ENCODE measurements around the gene TMEM91. TPM values are rescaled to one million over a fixed set of nuclear protein-coding genes. Genes with fewer than 3 reads are reported as not detected.
A peak's percentile ranks its signal among the peaks of the same experiment; 100 is the strongest.

TMEM91 gene
- total RNA-seq, 2 donors from 2014 or later = 5.0 to 8.5 TPM

- DNase-seq (ENCODE audit: low spot score) = no peak
- Histone ChIP-seq H3K4me3 (no peak overlapping the region), H3K27me3 (no peaks in the 10 kb centered on the region), H3K36me3 (no peaks in the 10 kb centered on the region), H3K4me1 (peaks cover 0 to 14% of the 10 kb centered on the region in 2 donors), H3K27ac (no peak overlapping the region), H3K9me3 (no peaks in the 10 kb centered on the region)
- TF ChIP-seq CTCF (IDR thresholded peaks at IDR 0.05) = no peak
These were observed 14.0 kb upstream of the TMEM91 start for GRCh38 chr19:41362143-41362847.

GRCh38 chr19:41363371-41363752 is 13.0 kb upstream of the TMEM91 start:
- no peak for TF ChIP-seq CTCF (IDR thresholded peaks at IDR 0.05)
- DNase-seq (ENCODE audit: low spot score) = no peak
- Histone ChIP-seq H3K4me3 (peak overlapping the region; percentile 77 to 89), H3K36me3 (no peaks in the 10 kb centered on the region), H3K4me1 (peaks cover 0 to 20% of the 10 kb centered on the region in 2 donors), H3K27ac (peak overlapping the region; percentile 99), H3K9me3 (no peaks in the 10 kb centered on the region), H3K27me3 (no peaks in the 10 kb centered on the region)

- peak; percentile 98 for DNase-seq (ENCODE audit: low spot score)
- no peaks in the 10 kb centered on the region for H3K9me3 ChIP-seq
- H3K4me3 ChIP-seq = peak within 1 kb of the TSS; percentile 77 to 89
- H3K27ac ChIP-seq = peak within 1 kb of the TSS; percentile 99
- no peak for TF ChIP-seq CTCF (IDR thresholded peaks at IDR 0.05)
- no peaks in the 10 kb centered on the region for H3K27me3 ChIP-seq
- H3K36me3 ChIP-seq = no peaks in the 10 kb centered on the region
- H3K4me1 ChIP-seq = peaks cover 0 to 20% of the 10 kb centered on the region in 2 donors
These were observed 12.4 kb upstream of the TMEM91 start, which contains the start of gene B9D2 for GRCh38 chr19:41363753-41364523. B9D2 (minus strand) TSS chr19:41364149; CDS start chr19:41363519, 630 bp downstream.

- DNase-seq (ENCODE audit: low spot score) = no peak
- H3K36me3 ChIP-seq = no peaks in the 10 kb centered on the region
- peaks cover 0 to 20% of the 10 kb centered on the region in 2 donors for H3K4me1 ChIP-seq
- TF ChIP-seq CTCF (IDR thresholded peaks at IDR 0.05) = no peak
- peak overlapping the region; percentile 77 to 89 for H3K4me3 ChIP-seq
- H3K9me3 ChIP-seq = no peaks in the 10 kb centered on the region
- peak overlapping the region; percentile 99 for H3K27ac ChIP-seq
- no peaks in the 10 kb centered on the region for H3K27me3 ChIP-seq
These were observed 11.6 kb upstream of the TMEM91 start for GRCh38 chr19:41364524-41365391.

GRCh38 chr19:41366089-41366488 is 10.2 kb upstream of the TMEM91 start:
- peaks cover 0 to 20% of the 10 kb centered on the region in 2 donors for H3K4me1 ChIP-seq
- no peak for DNase-seq (ENCODE audit: low spot score)
- no peaks in the 10 kb centered on the region for H3K9me3 ChIP-seq
- no peaks in the 10 kb centered on the region for H3K27me3 ChIP-seq
- no peak overlapping the region for H3K4me3 ChIP-seq
- H3K27ac ChIP-seq = no peak overlapping the region
- TF ChIP-seq CTCF (IDR thresholded peaks at IDR 0.05) = no peak
- no peaks in the 10 kb centered on the region for H3K36me3 ChIP-seq

Data from right atrium auricular region (tissue), 2 donors.